DMS 273 (cell line): ENCODE measurements around the gene ABCA13.

Source experiments
- DNase-seq: peaks from one replicate; lab custom pipeline; 2025; ENCODE audit not compliant: unreplicated experiment; lab: John Stamatoyannopoulos, UW

The ABCA13 gene

GRCh38 chr7:48627164-48627563, 455.9 kb downstream of the ABCA13 start:
- DNase-seq, result no peak

- no peak for DNase-seq
Observed at GRCh38 chr7:48628793-48629349, 457.6 kb downstream of the ABCA13 start.

GRCh38 chr7:48634116-48634632, 462.9 kb downstream of the ABCA13 start:
- no peak for DNase-seq

GRCh38 chr7:48635796-48636195, 464.5 kb downstream of the ABCA13 start:
- DNase-seq, result no peak

- DNase-seq, result no peak
Observed at GRCh38 chr7:48636391-48637015, 465.2 kb downstream of the ABCA13 start.

- no peak for DNase-seq
Observed at GRCh38 chr7:48637382-48637781, 466.1 kb downstream of the ABCA13 start.

- no peak for DNase-seq
Observed at GRCh38 chr7:48638041-48638440, 466.8 kb downstream of the ABCA13 start.

- DNase-seq, result no peak
Observed at GRCh38 chr7:48643431-48644013, 472.3 kb downstream of the ABCA13 start.

GRCh38 chr7:48658138-48658537, 486.9 kb downstream of the ABCA13 start:
- no peak for DNase-seq

GRCh38 chr7:48660306-48660870, 489.1 kb downstream of the ABCA13 start:
- DNase-seq, result no peak

- no peak for DNase-seq
Observed at GRCh38 chr7:48664241-48664640, 493.0 kb downstream of the ABCA13 start.

GRCh38 chr7:48665353-48666135, 494.3 kb downstream of the ABCA13 start:
- no peak for DNase-seq

GRCh38 chr7:48667407-48667806, 496.1 kb downstream of the ABCA13 start:
- DNase-seq, result no peak

GRCh38 chr7:48671656-48672055, 500.4 kb downstream of the ABCA13 start:
- DNase-seq, result no peak

- no peak for DNase-seq
Observed at GRCh38 chr7:48681006-48681405, 509.7 kb downstream of the ABCA13 start.

- no peak for DNase-seq
Observed at GRCh38 chr7:48691788-48692187, 520.5 kb downstream of the ABCA13 start.
